ENCODE results near the gene CACNA1F.

CACNA1F gene

DNA sequence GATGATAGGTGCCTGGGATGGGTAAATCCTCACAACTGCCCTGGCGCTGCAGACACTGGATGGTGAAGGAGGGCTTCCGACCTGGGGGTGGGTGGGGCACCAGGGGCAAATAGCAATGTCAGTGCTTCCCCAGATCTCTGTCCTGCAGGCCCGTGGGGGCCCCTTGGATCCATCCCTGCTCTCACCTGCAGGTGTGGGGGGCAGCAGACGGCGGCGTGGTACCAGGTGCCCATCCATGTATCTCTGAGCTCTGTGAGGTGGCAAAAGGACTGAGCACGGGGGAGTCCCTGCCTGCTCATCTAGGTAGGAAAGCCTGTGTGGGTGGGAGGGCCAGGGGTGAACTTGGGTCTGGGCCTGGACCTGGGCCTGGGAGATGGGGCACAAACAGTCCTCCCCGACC lies 26.6 kb downstream of the CACNA1F start:
- TF ChIP-seq, protein P1, sequence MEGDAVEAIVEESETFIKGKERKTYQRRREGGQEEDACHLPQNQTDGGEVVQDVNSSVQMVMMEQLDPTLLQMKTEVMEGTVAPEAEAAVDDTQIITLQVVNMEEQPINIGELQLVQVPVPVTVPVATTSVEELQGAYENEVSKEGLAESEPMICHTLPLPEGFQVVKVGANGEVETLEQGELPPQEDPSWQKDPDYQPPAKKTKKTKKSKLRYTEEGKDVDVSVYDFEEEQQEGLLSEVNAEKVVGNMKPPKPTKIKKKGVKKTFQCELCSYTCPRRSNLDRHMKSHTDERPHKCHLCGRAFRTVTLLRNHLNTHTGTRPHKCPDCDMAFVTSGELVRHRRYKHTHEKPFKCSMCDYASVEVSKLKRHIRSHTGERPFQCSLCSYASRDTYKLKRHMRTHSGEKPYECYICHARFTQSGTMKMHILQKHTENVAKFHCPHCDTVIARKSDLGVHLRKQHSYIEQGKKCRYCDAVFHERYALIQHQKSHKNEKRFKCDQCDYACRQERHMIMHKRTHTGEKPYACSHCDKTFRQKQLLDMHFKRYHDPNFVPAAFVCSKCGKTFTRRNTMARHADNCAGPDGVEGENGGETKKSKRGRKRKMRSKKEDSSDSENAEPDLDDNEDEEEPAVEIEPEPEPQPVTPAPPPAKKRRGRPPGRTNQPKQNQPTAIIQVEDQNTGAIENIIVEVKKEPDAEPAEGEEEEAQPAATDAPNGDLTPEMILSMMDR (IDR thresholded peaks at IDR 0.05; ENCODE audit: extremely low read depth, insufficient read depth, missing control alignments) = no peak
- no peak for DNase-seq (ENCODE audit: low spot score)
- in situ Hi-C loops (cut with MboI; ENCODE audit: low pct_unique_long_range_greater_than_20kb, low sequenced_read_pairs, unreplicated experiment) = no loop called here

DNA sequence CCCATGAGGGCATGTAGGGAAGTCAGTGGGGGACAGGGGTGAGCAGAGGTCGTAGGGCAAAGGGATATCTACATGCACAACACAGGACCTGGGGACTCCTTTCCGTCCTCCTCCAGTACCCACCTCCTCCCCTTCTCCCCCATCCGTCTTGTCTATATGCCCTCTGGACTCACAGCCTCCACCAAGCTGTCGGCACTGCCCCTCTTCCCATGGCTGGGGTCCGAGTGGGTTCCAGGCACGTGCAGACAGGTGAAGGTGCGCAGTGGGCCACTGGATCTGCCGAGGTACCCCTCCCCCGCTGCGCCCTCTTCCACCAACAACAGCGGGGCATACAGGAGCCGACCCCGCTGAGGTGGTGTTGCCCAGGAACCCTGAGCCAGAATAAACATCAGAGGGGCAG lies 27.7 kb downstream of the CACNA1F start:
- TF ChIP-seq, protein P1 (IDR thresholded peaks at IDR 0.05; ENCODE audit: extremely low read depth, insufficient read depth, missing control alignments) = no peak
- no peak for DNase-seq (ENCODE audit: low spot score)
- in situ Hi-C loops (cut with MboI; ENCODE audit: low pct_unique_long_range_greater_than_20kb, low sequenced_read_pairs, unreplicated experiment) = no loop called here

DNA sequence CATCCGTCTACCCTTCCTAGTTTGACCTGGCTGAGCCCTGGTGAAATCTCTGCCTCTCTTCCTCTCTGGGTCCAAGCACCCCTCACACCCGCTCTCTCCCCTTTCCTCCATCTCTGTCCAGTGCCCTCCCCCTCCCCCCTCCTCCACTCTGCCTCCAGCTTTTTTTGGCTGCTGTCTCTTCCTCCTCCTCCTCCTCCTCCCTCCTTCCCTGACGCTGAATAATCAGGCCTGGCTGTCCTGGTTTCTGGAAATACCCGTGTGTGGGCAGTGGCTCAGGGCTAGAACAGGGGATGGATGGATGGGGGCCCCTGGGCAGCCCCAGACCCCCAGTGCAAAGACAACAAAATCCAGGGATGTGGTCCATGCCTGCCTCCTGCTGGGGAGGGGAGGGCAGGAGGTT lies 28.4 kb downstream of the CACNA1F start:
- in situ Hi-C loops (cut with MboI; ENCODE audit: low pct_unique_long_range_greater_than_20kb, low sequenced_read_pairs, unreplicated experiment) = no loop called here
- no peak for DNase-seq (ENCODE audit: low spot score)
- TF ChIP-seq, protein P1 (IDR thresholded peaks at IDR 0.05; ENCODE audit: extremely low read depth, insufficient read depth, missing control alignments) = no peak

DNA sequence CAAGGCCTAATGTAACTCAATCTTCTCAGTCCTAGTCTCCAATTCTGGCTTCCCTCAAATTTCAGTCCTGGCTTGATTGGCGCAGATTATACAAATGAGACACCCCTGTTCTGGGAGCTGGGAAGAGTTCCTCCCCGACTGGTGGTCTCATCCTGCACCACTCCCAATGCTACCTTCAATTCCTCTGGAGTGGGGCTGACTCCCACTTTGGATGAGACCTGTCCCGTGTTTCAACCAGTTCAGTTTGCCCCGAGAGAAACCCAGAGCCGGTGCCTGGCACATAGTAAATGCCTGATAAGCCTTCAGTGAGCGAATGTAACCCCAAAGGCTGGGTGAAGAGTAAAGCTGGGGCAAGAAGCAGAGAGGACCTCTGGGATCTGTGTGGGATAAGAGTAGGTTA lies 29.1 kb downstream of the CACNA1F start:
- in situ Hi-C loops (cut with MboI; ENCODE audit: low pct_unique_long_range_greater_than_20kb, low sequenced_read_pairs, unreplicated experiment) = no loop called here
- TF ChIP-seq, protein P1 (IDR thresholded peaks at IDR 0.05; ENCODE audit: extremely low read depth, insufficient read depth, missing control alignments) = no peak
- DNase-seq (ENCODE audit: low spot score) = no peak

DNA sequence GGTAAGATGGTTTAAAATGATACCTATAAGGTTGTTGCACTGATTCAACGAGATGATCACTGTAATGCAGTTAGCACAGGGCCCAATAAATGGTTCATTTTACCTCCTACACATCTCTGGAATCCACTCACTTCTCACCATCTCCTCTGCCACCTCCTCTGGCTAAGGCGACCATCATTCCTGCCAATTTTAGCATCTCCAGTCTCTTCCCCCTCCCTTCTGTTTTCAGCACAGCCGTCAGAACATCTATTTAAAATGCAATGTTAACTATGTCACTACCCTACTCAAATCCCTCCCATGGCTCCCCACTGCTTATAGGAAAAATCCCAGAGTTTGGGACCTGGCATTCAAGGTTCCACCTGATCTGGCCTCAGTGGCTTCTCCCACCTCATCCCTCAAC lies 29.6 kb downstream of the CACNA1F start:
- DNase-seq (ENCODE audit: low spot score) = no peak
- in situ Hi-C loops (cut with MboI; ENCODE audit: low pct_unique_long_range_greater_than_20kb, low sequenced_read_pairs, unreplicated experiment) = no loop called here
- TF ChIP-seq, protein P1 (IDR thresholded peaks at IDR 0.05; ENCODE audit: extremely low read depth, insufficient read depth, missing control alignments) = no peak

DNA sequence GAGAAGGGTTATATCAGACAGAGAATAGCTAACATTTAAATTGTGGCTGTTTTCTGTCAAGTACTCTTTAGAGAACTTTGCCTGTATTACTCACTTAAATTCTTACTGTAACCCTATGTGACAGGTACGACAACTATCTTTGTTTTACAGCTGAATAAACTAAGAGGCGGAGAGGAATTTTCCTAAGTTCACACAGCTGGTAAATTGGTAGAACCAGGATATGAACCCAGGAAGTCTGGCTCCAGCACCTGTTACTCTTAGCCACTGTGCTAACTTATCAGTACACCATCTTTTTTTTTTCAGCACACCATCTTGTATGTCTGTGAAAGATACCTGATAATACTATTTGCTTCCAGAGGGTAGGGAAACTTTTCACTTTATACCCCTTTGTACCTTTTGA lies 31.1 kb downstream of the CACNA1F start:
- TF ChIP-seq, protein P1 (IDR thresholded peaks at IDR 0.05; ENCODE audit: extremely low read depth, insufficient read depth, missing control alignments) = no peak
- in situ Hi-C loops (cut with MboI; ENCODE audit: low pct_unique_long_range_greater_than_20kb, low sequenced_read_pairs, unreplicated experiment) = no loop called here
- no peak for DNase-seq (ENCODE audit: low spot score)
